IPS-20b (cell line): Measurements from ENCODE around the gene BCOR.

Experiments
- H3K27ac ChIP-seq: one replicate; pipeline ENCODE4 v1.5.1; 2013; ENCODE audit warnings: low read length
- H3K27me3 ChIP-seq: 2 replicates; pipeline ENCODE4 v1.6.1; 2013; ENCODE audit warnings: mild to moderate bottlenecking, low read length, inconsistent platforms; ENCODE audit not compliant: insufficient read depth
- H3K36me3 ChIP-seq: 2 replicates; pipeline ENCODE4 v1.6.1; 2013; ENCODE audit warnings: low read depth, mild to moderate bottlenecking, inconsistent platforms, low read length, moderate library complexity; ENCODE audit not compliant: insufficient read depth
- H3K4me1 ChIP-seq: 2 replicates; pipeline ENCODE4 v1.6.1; 2013; ENCODE audit warnings: mild to moderate bottlenecking, control low read depth, inconsistent platforms, low read length, moderate library complexity; ENCODE audit not compliant: insufficient read depth
- H3K4me3 ChIP-seq: 2 replicates; pipeline ENCODE4 v1.5.1; 2013; ENCODE audit warnings: mild to moderate bottlenecking, low read length, inconsistent platforms
- H3K9ac ChIP-seq: 2 replicates; pipeline ENCODE4 v1.6.1; 2013; ENCODE audit warnings: low read depth, mild to moderate bottlenecking, inconsistent platforms, low read length, moderate library complexity
- H3K9me3 ChIP-seq: 2 replicates; pipeline ENCODE4 v1.6.1; 2013; ENCODE audit warnings: mild to moderate bottlenecking, low read depth, low read length, inconsistent platforms; ENCODE audit not compliant: insufficient read depth

BCOR gene

DNA sequence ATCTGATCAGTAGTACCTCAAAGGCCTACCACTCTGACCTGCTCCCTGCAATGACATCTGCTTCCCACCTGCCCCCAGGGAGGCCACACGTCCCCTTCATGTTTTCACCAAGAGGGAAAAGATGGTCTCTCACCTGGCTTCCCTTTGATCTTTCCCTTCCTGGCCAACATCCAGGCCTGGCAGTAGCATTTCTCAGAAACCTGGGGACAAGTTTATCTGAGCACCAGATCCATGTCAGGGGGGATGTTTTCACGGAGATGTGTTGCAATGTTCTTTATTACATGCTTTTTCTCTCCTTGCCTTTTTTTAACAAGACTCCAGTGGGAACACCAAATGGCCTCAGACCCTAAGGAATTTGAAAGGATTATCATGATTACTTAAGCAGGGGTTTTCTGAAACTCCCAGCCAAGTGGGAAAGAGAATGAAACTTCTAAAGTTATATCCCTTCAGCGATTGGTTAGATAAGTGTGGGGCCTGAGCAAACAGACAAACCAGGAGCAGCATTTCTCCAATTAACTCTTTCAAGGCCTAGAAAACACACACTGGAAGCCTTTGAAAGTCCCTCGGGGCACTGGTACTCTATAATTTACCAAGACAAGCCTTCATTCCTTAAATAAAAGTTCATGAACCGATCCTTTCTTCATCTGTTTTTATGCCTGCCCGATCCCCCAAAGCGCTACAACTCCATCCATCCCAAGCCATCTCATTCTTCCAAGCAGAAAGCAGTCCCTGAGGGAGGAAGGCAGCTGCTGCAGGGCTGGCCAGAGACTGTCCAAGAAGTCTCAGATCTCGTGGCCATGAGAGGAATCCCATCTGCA, 94.1 kb downstream of the BCOR start:
- no peak overlapping the region for H3K27ac ChIP-seq
- no peak overlapping the region for H3K9ac ChIP-seq
- no peaks in the 10 kb centered on the region for H3K36me3 ChIP-seq
- peaks cover 64% of the 10 kb centered on the region for H3K27me3 ChIP-seq
- H3K4me1 ChIP-seq: peaks cover 22% of the 10 kb centered on the region; the same call in 1 of the 2 replicates
- H3K9me3 ChIP-seq: no peaks in the 10 kb centered on the region
- H3K4me3 ChIP-seq: no peak overlapping the region

- Histone ChIP-seq H3K4me1 (peaks cover 21% of the 10 kb centered on the region; the same call in 1 of the 2 replicates), H3K27ac (no peak overlapping the region), H3K9me3 (no peaks in the 10 kb centered on the region), H3K4me3 (no peak overlapping the region), H3K9ac (no peak overlapping the region), H3K36me3 (no peaks in the 10 kb centered on the region), H3K27me3 (peaks cover 58% of the 10 kb centered on the region)
Measured at GRCh38 chrX:40003071-40003427, 94.7 kb downstream of the BCOR start.
